ENCODE results near the gene GYG1. TPM values are rescaled to one million over a fixed set of nuclear protein-coding genes. Genes with fewer than 3 reads are reported as not detected.

Gene GYG1
- total RNA-seq, 1 experiment from 2014 or later: 75.2 TPM

GRCh38 chr3:149031096-149031495 lies 39.8 kb downstream of the GYG1 start:
- CTCF ChIA-PET: no interaction called here
- in situ Hi-C loops (cut with HindIII; ENCODE audit: low pct_unique_long_range_greater_than_20kb, low sequenced_read_pairs) (no loop called here), intact Hi-C loops (cut with micrococcal nuclease; ENCODE audit: unreplicated experiment) (no loop called here)

GRCh38 chr3:149037684-149038083 lies 46.3 kb downstream of the GYG1 start:
- H3K36me3 ChIP-seq (ENCODE audit: control insufficient read depth, insufficient read depth, low read length): peaks cover 66% of the 10 kb centered on the region
- H3K9me3 ChIP-seq (ENCODE audit: control insufficient read depth, insufficient read depth, low read depth, low read length): no peaks in the 10 kb centered on the region
- H3K27me3 ChIP-seq (ENCODE audit: control insufficient read depth, insufficient read depth, low read length): no peaks in the 10 kb centered on the region
- BruUV-seq (replicated peaks): no TSS peak
- ATAC-seq (no peak), DNase-seq (ENCODE audit: low read depth, low spot score) (no peak)
- in situ Hi-C loops (cut with HindIII; ENCODE audit: low pct_unique_long_range_greater_than_20kb, low sequenced_read_pairs) (no loop called here), intact Hi-C loops (cut with micrococcal nuclease; ENCODE audit: unreplicated experiment) (no loop called here)
- ChIA-PET CTCF (no interaction called here), POLR2A (no interaction called here)
- TF ChIP-seq POLR2AphosphoS5 (IDR thresholded peaks at IDR 0.05; ENCODE audit: low read depth, low read length): no peak
- TF ChIP-seq REST (IDR thresholded peaks at IDR 0.05; ENCODE audit: insufficient read depth in 1 of 2, low read depth in 2 of 2, low read length in 1 of 2): no peak
- TF ChIP-seq CTCF (IDR thresholded peaks at IDR 0.05): no peak
- no peak for TF ChIP-seq SIN3A (IDR thresholded peaks at IDR 0.05; ENCODE audit: borderline replicate concordance, insufficient read depth, low read depth, low read length)
- no peak for TF ChIP-seq TCF7L2 (IDR thresholded peaks at IDR 0.05; ENCODE audit: low read depth, low read length)
- H3K4me1 ChIP-seq (ENCODE audit: control insufficient read depth, insufficient read depth, low read length): no peaks in the 10 kb centered on the region
- H3K27ac ChIP-seq (ENCODE audit: low read length): no peak overlapping the region
- no peak overlapping the region for H3K4me3 ChIP-seq (ENCODE audit: low read depth in 2 of 2, low read length in 2 of 2)

More at GRCh38 chr3:149031096-149031495, 39.8 kb downstream of the GYG1 start:
- no peaks in the 10 kb centered on the region for H3K4me1 ChIP-seq (ENCODE audit: control insufficient read depth, insufficient read depth, low read length)
- ATAC-seq: no peak
- no peak overlapping the region for H3K4me3 ChIP-seq (ENCODE audit: low read depth in 2 of 2, low read length in 2 of 2)
- no peaks in the 10 kb centered on the region for H3K27me3 ChIP-seq (ENCODE audit: control insufficient read depth, insufficient read depth, low read length)
- H3K9me3 ChIP-seq (ENCODE audit: control insufficient read depth, insufficient read depth, low read depth, low read length): no peaks in the 10 kb centered on the region
- POLR2A ChIA-PET: interaction anchor here (0.6 to 0.7 kb wide), 2 partner anchors 48 to 343 kb away, joined by 3 to 4 read pairs; no protein-coding TSS in a partner anchor
- peaks cover 63% of the 10 kb centered on the region for H3K36me3 ChIP-seq (ENCODE audit: control insufficient read depth, insufficient read depth, low read length)
- H3K27ac ChIP-seq (ENCODE audit: low read length): no peak overlapping the region
- no peak for DNase-seq (ENCODE audit: low read depth, low spot score)
- TF ChIP-seq SIN3A (IDR thresholded peaks at IDR 0.05; ENCODE audit: borderline replicate concordance, insufficient read depth, low read depth, low read length) (no peak), TCF7L2 (IDR thresholded peaks at IDR 0.05; ENCODE audit: low read depth, low read length) (no peak), POLR2AphosphoS5 (IDR thresholded peaks at IDR 0.05; ENCODE audit: low read depth, low read length) (no peak), CTCF (IDR thresholded peaks at IDR 0.05) (no peak)
- BruUV-seq (replicated peaks): no TSS peak

All from Panc1 (cell line).